ENCODE data around the gene GDAP2. TPM values are rescaled to one million over a fixed set of nuclear protein-coding genes. Genes with fewer than 3 reads are reported as not detected.

The GDAP2 gene
- total RNA-seq, 1 donor from 2014 or later = 21.5 TPM

DNA sequence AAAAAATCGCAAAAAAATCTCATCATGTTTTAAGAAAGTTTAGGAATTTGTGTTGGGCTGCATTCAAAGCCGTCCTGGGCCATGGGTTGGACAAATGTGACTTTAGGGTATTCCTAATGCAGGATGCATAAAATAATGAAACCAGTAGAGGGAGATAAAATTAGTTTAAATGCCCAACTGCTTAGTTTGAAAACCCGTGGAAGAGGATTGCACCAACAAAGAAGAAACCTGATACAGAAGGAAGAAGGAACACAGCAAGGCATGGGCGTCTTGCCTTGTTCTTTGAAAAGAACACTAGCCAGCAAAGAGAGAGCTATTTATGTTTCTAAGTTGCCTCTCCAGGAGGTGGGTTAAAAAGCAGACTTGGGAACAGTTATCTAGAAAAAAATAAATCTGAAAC, 38.1 kb upstream of the GDAP2 start:
- no peak for DNase-seq (ENCODE audit: low spot score)
- Mint-ChIP-seq H3K36me3 (ENCODE audit: low read depth, unreplicated experiment) (no peaks in the 10 kb centered on the region), H3K4me3 (ENCODE audit: unreplicated experiment) (no peak overlapping the region), H3K27ac (ENCODE audit: unreplicated experiment) (no peak overlapping the region), H3K27me3 (ENCODE audit: unreplicated experiment) (no peaks in the 10 kb centered on the region), H3K9me3 (ENCODE audit: unreplicated experiment) (no peaks in the 10 kb centered on the region), H3K4me1 (ENCODE audit: unreplicated experiment) (peaks cover 16% of the 10 kb centered on the region)
- TF ChIP-seq, protein P1, sequence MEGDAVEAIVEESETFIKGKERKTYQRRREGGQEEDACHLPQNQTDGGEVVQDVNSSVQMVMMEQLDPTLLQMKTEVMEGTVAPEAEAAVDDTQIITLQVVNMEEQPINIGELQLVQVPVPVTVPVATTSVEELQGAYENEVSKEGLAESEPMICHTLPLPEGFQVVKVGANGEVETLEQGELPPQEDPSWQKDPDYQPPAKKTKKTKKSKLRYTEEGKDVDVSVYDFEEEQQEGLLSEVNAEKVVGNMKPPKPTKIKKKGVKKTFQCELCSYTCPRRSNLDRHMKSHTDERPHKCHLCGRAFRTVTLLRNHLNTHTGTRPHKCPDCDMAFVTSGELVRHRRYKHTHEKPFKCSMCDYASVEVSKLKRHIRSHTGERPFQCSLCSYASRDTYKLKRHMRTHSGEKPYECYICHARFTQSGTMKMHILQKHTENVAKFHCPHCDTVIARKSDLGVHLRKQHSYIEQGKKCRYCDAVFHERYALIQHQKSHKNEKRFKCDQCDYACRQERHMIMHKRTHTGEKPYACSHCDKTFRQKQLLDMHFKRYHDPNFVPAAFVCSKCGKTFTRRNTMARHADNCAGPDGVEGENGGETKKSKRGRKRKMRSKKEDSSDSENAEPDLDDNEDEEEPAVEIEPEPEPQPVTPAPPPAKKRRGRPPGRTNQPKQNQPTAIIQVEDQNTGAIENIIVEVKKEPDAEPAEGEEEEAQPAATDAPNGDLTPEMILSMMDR (IDR thresholded peaks at IDR 0.05; ENCODE audit: unreplicated experiment) = peak; percentile 44

DNA sequence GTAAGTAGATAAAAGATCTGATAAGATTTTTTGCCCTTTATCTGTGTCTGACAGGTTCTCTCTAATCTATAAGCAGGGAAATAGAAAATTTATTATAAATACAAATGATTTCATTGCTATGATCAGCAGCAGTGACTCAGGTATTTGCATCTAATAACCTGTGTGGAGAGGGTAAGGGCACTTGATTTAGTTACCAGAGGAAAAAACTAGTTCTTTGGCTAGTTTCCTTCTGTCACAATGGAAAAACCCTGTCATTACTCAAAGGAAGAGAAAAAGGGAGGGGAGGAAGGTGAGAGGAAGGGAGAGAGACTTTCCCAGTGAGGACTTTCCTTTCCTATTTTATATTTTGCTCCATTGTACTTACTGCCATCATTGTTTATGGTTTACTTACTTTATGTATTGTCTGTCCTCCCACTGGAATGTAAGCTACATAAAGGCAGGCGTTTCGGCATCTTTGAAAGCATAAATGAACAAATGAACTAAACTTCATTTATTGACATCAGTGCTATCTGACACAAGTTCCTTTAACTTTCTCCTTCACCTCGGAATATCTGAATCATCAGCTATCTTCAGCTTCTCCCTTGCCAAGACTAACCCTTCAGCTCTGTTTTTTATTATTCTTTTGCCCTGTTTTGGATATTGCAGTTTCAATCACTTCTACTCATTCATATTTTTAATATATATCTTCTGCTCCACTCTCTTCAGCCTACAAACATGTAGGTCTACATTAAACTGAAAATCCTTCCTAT, 35.0 kb upstream of the GDAP2 start:
- TF ChIP-seq, protein P1 (IDR thresholded peaks at IDR 0.05; ENCODE audit: unreplicated experiment) = no peak
- no peak for DNase-seq (ENCODE audit: low spot score)
- H3K27me3 Mint-ChIP-seq (ENCODE audit: unreplicated experiment) = no peaks in the 10 kb centered on the region
- no peaks in the 10 kb centered on the region for H3K9me3 Mint-ChIP-seq (ENCODE audit: unreplicated experiment)
- H3K27ac Mint-ChIP-seq (ENCODE audit: unreplicated experiment) = peak overlapping the region; percentile 17
- H3K4me3 Mint-ChIP-seq (ENCODE audit: unreplicated experiment) = no peak overlapping the region
- peaks cover 16% of the 10 kb centered on the region for H3K4me1 Mint-ChIP-seq (ENCODE audit: unreplicated experiment)
- H3K36me3 Mint-ChIP-seq (ENCODE audit: low read depth, unreplicated experiment) = no peaks in the 10 kb centered on the region

DNA sequence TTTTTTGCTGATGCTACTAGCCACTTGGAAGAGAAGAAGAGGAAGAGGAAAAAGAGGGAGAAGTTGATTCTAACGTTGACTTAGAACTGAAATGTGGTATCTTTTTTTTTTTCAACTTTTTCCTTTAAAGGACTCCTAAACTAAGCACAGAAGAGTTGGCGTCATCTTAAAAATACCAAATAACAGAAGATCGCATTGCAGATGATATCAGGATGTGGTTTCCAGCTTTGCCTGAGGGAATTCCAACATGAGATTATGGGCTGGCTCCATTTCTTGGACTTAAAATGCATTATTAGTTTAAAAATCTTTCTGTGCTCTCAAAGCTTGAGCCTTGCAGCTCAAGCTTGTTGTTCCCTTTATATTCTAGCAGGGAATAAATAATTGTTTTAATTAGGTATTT, 29.9 kb upstream of the GDAP2 start:
- Mint-ChIP-seq H3K36me3 (ENCODE audit: low read depth, unreplicated experiment) (peaks cover 19% of the 10 kb centered on the region), H3K9me3 (ENCODE audit: unreplicated experiment) (no peaks in the 10 kb centered on the region), H3K27me3 (ENCODE audit: unreplicated experiment) (no peaks in the 10 kb centered on the region), H3K27ac (ENCODE audit: unreplicated experiment) (no peak overlapping the region), H3K4me3 (ENCODE audit: unreplicated experiment) (no peak overlapping the region), H3K4me1 (ENCODE audit: unreplicated experiment) (peaks cover 6% of the 10 kb centered on the region)
- TF ChIP-seq, protein P1 (IDR thresholded peaks at IDR 0.05; ENCODE audit: unreplicated experiment) = no peak
- DNase-seq (ENCODE audit: low spot score) = no peak

DNA sequence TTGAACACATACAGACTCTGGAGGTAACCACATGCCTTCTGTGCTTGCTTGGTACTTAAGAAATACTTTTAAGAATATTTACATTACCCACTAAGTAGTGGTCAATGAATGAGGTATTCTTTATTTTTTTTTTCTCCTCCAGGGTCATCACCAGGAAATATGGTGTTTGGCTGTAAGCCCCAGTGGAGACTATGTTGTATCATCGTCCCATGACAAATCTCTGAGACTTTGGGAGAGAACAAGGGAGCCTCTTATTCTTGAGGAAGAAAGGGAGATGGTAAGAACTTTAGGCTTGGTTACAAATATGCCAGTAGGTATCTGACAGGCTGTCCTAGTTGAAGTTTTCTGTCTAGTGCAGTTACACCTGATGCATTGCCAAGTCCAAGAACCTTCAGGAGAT, 23.0 kb upstream of the GDAP2 start:
- no peak for DNase-seq (ENCODE audit: low spot score)
- H3K4me1 Mint-ChIP-seq (ENCODE audit: unreplicated experiment) = no peaks in the 10 kb centered on the region
- no peaks in the 10 kb centered on the region for H3K27me3 Mint-ChIP-seq (ENCODE audit: unreplicated experiment)
- H3K9me3 Mint-ChIP-seq (ENCODE audit: unreplicated experiment) = no peaks in the 10 kb centered on the region
- H3K4me3 Mint-ChIP-seq (ENCODE audit: unreplicated experiment) = no peak overlapping the region
- peaks cover 14% of the 10 kb centered on the region for H3K36me3 Mint-ChIP-seq (ENCODE audit: low read depth, unreplicated experiment)
- no peak overlapping the region for H3K27ac Mint-ChIP-seq (ENCODE audit: unreplicated experiment)
- TF ChIP-seq, protein P1 (IDR thresholded peaks at IDR 0.05; ENCODE audit: unreplicated experiment) = no peak

DNA sequence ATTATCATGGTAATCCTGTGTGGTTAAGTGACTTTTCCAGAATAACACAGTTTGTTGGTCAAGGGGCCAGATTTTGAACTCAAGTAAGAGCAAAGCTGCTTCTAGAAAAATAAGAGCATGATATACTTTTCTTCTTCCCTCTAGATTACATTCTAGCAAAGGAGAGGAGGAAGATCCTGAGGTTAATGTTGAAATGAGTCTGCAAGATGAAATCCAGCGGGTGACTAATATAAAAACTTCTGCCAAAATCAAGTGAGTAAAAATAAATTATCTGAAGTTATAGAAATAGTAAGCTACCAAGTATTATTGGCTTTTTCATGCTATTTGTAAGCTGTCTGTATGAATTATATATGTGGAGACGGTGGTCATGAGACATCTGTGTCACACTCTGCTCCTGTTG, 12.9 kb upstream of the GDAP2 start:
- Mint-ChIP-seq H3K4me1 (ENCODE audit: unreplicated experiment) (peaks cover 4% of the 10 kb centered on the region), H3K4me3 (ENCODE audit: unreplicated experiment) (no peak overlapping the region), H3K36me3 (ENCODE audit: low read depth, unreplicated experiment) (peaks cover 29% of the 10 kb centered on the region), H3K27me3 (ENCODE audit: unreplicated experiment) (no peaks in the 10 kb centered on the region), H3K27ac (ENCODE audit: unreplicated experiment) (no peak overlapping the region), H3K9me3 (ENCODE audit: unreplicated experiment) (no peaks in the 10 kb centered on the region)
- DNase-seq (ENCODE audit: low spot score) = no peak
- TF ChIP-seq, protein P1 (IDR thresholded peaks at IDR 0.05; ENCODE audit: unreplicated experiment) = no peak

Measured in endothelial cell (in vitro differentiated cells).